Ascending aorta (tissue), 2 donors: ENCODE data around the gene RALA. TPM values are rescaled to one million over a fixed set of nuclear protein-coding genes. Genes with fewer than 3 reads are reported as not detected.

Source experiments
- DNase-seq, 2 donors: peaks; one replicate each; pipeline ENCODE4 v3.0.0-alpha.2; 2019; ENCODE audit warnings: low spot score in 2 of 2
- H3K27ac ChIP-seq, 2 donors: fragments of 200-600 bp; sonication (generic); one replicate each; pipeline ENCODE4 v1.5.1; 2016 to 2017; ENCODE audit warnings: mild to moderate bottlenecking in 1 of 2
- H3K27me3 ChIP-seq: fragments of 200-600 bp; sonication (generic); one replicate; pipeline ENCODE4 v1.5.1; 2017
- H3K36me3 ChIP-seq, 2 donors: fragments of 200-600 bp; sonication (generic); one replicate each; pipeline ENCODE4 v1.5.1; 2016
- H3K4me1 ChIP-seq, 2 donors: fragments of 200-600 bp; sonication (generic); one replicate each; pipeline ENCODE4 v1.5.1; 2016 to 2017; ENCODE audit warnings: mild to moderate bottlenecking in 1 of 2
- H3K4me3 ChIP-seq, 2 donors: fragments of 200-600 bp; sonication (generic); one replicate each; pipeline ENCODE4 v1.5.1; 2016 to 2017; ENCODE audit warnings: mild to moderate bottlenecking in 1 of 2
- H3K9me3 ChIP-seq, 2 donors: fragments of 200-600 bp; sonication (generic); one replicate each; pipeline ENCODE4 v1.5.1; 2016
- intact Hi-C: fragments of 100-400 bp; cut with DNase I; formaldehyde crosslinking; loops from one replicate; pipeline ENCODE4 v1.15.1; 2023
- total RNA-seq: library from RNA; depleted of rRNA; stranded (reverse); fragments of >200 nt; gene quantifications from one replicate; pipeline ENCODE4 v1.1.0, GENCODE V29; 2016
- TF ChIP-seq, protein P1 (sequence below), 3 experiments: fragments of 200-600 bp in 2 of 3; fragments of 450-650 bp in 1 of 3; sonication (generic) in 2 of 3; IDR thresholded peaks; one replicate each; pipeline ENCODE4 v1.5.1; 2016 to 2019; ENCODE audit warnings: antibody characterized with exemption in 3 of 3, mild to moderate bottlenecking in 1 of 3, moderate library complexity in 1 of 3

Gene RALA
- total RNA-seq, 1 donor from 2014 or later: 6.0 TPM

DNA sequence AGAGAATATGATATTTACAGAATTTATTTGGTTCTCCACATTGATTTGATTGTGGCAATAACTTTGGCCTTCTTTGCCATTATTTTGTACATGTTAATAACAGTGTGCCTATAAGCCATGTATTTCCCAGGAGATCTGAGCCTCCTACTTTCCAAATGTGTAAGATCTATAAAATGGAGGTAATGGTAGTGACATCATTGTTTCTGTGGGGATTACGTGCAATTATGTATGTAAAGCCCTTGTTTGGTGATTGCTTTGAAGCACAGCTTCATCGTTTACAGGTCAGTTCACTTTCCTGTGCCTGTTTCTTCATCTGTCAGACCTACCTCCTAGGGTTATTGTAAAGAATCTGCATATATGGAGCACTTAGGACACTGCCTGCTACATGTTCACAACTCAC lies 39.8 kb upstream of the RALA start:
- no peaks in the 10 kb centered on the region for H3K36me3 ChIP-seq
- H3K27me3 ChIP-seq: no peaks in the 10 kb centered on the region
- no peak for DNase-seq
- TF ChIP-seq, protein P1, sequence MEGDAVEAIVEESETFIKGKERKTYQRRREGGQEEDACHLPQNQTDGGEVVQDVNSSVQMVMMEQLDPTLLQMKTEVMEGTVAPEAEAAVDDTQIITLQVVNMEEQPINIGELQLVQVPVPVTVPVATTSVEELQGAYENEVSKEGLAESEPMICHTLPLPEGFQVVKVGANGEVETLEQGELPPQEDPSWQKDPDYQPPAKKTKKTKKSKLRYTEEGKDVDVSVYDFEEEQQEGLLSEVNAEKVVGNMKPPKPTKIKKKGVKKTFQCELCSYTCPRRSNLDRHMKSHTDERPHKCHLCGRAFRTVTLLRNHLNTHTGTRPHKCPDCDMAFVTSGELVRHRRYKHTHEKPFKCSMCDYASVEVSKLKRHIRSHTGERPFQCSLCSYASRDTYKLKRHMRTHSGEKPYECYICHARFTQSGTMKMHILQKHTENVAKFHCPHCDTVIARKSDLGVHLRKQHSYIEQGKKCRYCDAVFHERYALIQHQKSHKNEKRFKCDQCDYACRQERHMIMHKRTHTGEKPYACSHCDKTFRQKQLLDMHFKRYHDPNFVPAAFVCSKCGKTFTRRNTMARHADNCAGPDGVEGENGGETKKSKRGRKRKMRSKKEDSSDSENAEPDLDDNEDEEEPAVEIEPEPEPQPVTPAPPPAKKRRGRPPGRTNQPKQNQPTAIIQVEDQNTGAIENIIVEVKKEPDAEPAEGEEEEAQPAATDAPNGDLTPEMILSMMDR (IDR thresholded peaks at IDR 0.05): no peak
- intact Hi-C loops: no loop called here
- H3K4me1 ChIP-seq: no peaks in the 10 kb centered on the region
- H3K4me3 ChIP-seq: no peak overlapping the region
- no peak overlapping the region for H3K27ac ChIP-seq
- no peaks in the 10 kb centered on the region for H3K9me3 ChIP-seq

DNA sequence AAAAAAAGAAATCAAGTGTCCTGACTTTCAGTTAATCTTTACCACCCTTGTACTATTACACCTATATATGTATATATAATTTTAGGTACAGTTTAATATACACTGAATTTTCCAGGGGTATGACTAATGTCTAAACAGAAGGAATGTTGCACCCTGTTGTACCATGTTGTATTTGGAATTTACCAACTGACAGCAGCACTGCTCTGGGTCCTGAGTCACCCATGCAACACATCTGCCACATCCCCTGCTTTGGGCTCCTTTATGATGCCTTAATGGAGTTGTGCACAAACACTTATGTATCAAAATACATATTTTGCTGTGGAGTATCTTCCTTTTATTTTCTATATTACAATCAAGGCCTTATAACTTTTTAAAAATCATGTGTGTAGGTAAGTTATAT lies 36.0 kb upstream of the RALA start:
- Histone ChIP-seq H3K4me3 (no peak overlapping the region), H3K27me3 (no peaks in the 10 kb centered on the region), H3K9me3 (no peaks in the 10 kb centered on the region), H3K4me1 (no peaks in the 10 kb centered on the region), H3K36me3 (no peaks in the 10 kb centered on the region), H3K27ac (no peak overlapping the region)
- DNase-seq: no peak
- intact Hi-C loops: no loop called here
- TF ChIP-seq, protein P1 (IDR thresholded peaks at IDR 0.05): no peak

DNA sequence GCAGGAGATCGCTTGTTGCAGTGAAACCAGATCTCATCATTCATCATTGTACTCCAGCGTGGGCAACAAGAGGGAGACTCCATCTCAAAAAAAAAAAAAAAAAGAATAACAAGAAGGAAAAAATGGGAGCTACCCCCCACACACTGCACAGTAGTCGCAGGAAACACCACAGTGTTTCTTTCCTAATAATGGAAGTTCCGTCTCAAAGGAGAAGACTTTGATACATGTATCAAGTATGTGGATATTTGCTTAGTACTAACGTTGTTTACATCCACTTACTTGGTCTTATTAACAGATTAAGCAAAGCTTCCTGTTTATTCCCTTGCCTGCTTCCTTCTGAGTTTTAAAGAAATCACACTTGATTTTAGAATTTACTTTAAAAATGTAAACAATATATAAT lies 35.0 kb upstream of the RALA start:
- Histone ChIP-seq H3K4me1 (no peaks in the 10 kb centered on the region), H3K27ac (no peak overlapping the region), H3K4me3 (no peak overlapping the region), H3K36me3 (no peaks in the 10 kb centered on the region), H3K27me3 (no peaks in the 10 kb centered on the region), H3K9me3 (no peaks in the 10 kb centered on the region)
- no peak for DNase-seq
- intact Hi-C loops: no loop called here
- TF ChIP-seq, protein P1 (IDR thresholded peaks at IDR 0.05): no peak

DNA sequence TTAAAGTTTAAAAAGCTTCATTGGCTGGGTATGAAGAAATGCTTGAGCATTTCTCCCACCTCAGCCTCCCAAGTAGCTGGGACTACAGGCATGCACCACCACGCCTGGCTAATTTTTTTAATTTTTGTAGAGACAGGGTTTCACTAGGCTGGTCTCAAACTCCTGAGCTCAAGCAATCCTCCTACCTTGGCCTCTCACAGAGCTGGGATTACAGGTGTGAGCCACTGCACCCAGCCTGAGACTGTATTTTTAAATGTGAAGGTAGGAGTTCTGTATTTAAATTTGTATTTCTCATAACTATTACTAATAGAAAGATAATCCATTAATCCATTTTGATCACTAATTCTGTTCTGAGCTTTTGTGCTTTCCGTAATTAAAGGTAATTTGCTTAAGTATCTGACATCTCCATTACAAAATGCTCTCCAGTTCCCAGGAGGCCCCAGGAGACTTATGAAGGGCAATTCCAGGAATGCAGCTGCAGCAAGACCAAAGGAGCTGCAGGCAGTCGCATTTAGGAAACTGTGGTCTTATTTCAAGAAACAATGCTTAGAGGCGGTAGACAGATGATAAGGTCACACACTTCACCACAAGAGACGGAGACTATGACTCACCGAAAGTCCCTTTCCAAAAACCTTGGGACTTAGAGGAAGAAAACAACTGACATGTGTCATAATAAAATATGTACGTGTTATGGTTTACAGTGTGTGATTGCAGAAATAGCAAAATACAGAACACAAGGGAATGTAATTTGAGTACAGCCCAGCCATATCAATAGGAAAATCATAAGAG lies 33.9 kb upstream of the RALA start:
- TF ChIP-seq, protein P1 (IDR thresholded peaks at IDR 0.05): no peak
- DNase-seq: no peak
- no peaks in the 10 kb centered on the region for H3K9me3 ChIP-seq
- H3K36me3 ChIP-seq: no peaks in the 10 kb centered on the region
- H3K27me3 ChIP-seq: no peaks in the 10 kb centered on the region
- H3K4me1 ChIP-seq: no peaks in the 10 kb centered on the region
- H3K4me3 ChIP-seq: no peak overlapping the region
- no peak overlapping the region for H3K27ac ChIP-seq
- intact Hi-C loops: no loop called here

DNA sequence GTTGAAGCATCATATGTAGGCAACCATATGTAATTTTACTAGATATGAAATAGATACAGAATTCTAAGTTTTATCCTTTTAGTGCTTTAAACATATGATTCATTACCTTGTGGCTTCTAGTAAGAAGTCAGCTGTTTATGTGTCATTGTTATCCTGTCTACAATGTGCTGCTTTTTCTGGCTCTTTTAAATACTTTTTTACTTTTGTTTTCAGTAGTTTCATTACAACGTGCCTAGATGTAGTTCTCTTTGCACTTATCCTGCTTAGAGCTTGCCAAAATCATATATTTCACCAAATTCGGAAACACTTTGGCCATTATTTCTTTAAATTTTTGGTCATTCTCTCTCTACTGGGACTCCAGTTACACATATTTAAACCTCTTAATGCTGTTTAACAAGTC lies 30.8 kb upstream of the RALA start:
- no peaks in the 10 kb centered on the region for H3K27me3 ChIP-seq
- no peak overlapping the region for H3K27ac ChIP-seq
- intact Hi-C loops: no loop called here
- no peak for DNase-seq
- TF ChIP-seq, protein P1 (IDR thresholded peaks at IDR 0.05): no peak
- no peaks in the 10 kb centered on the region for H3K9me3 ChIP-seq
- no peak overlapping the region for H3K4me3 ChIP-seq
- H3K4me1 ChIP-seq: no peaks in the 10 kb centered on the region
- H3K36me3 ChIP-seq: no peaks in the 10 kb centered on the region
